HEK293 (cell line): Measurements from ENCODE around the gene STPG3.

ENCODE experiments used
- CTCF ChIA-PET: fragments of 350-600 bp; formaldehyde crosslinking; extraction: SDS; loops from one replicate; lab custom pipeline; 2021; ENCODE audit warnings: antibody characterized with exemption; lab: Yijun Ruan, JAX
- POLR2A ChIA-PET: fragments of 300-600 bp; formaldehyde crosslinking; extraction: SDS; loops from one replicate; lab custom pipeline; 2020; ENCODE audit warnings: antibody characterized with exemption, inconsistent platforms; lab: Yijun Ruan, JAX
- H3K27ac ChIP-seq: fragments of 200-500 bp; sonication (Bioruptor generic); 2 replicates; pipeline ENCODE4 v1.5.1; 2014; ENCODE audit warnings: low read depth, low read length, control low read depth, inconsistent platforms; ENCODE audit errors: extremely low read depth
- H3K36me3 ChIP-seq, 2 experiments: fragments of 200-500 bp in 1 of 2; sonication (Bioruptor generic) in 1 of 2; 1 replicate in 1 of 2; 2 replicates in 1 of 2; pipeline ENCODE4 v1.5.1; 2014 to 2017; ENCODE audit warnings: inconsistent platforms in 2 of 2, low read length in 2 of 2; ENCODE audit not compliant: control insufficient read depth in 2 of 2, insufficient read depth in 1 of 2
- H3K4me1 ChIP-seq: fragments of 200-500 bp; sonication (Bioruptor generic); 2 replicates; pipeline ENCODE4 v1.5.1; 2014; ENCODE audit warnings: mild to moderate bottlenecking, low read length, inconsistent platforms; ENCODE audit not compliant: control insufficient read depth, insufficient read depth
- H3K4me3 ChIP-seq: 2 replicates; pipeline ENCODE4 v1.5.1; 2011; ENCODE audit warnings: low read depth, mild to moderate bottlenecking, control low read depth, low read length, moderate library complexity
- H3K9me3 ChIP-seq: fragments of 200-500 bp; sonication (Bioruptor generic); 2 replicates; pipeline ENCODE4 v1.5.1; 2014; ENCODE audit warnings: low read depth, low read length, inconsistent platforms; ENCODE audit not compliant: control insufficient read depth, insufficient read depth
- FEZF1 ChIP-seq: fragments of 450-650 bp; formaldehyde crosslinking; IDR thresholded peaks from 2 replicates; pipeline ENCODE4 v1.5.1; 2016; ENCODE audit warnings: missing biosample characterization, missing genetic modification characterization
- HOXA7 ChIP-seq: sonication (generic); formaldehyde crosslinking; IDR thresholded peaks from 2 replicates; pipeline ENCODE4 v1.8.1; 2022; ENCODE audit warnings: missing genetic modification reagents, borderline replicate concordance
- HOXD13 ChIP-seq: sonication (generic); formaldehyde crosslinking; IDR thresholded peaks from 2 replicates; pipeline ENCODE4 v1.8.0; 2022; ENCODE audit warnings: missing genetic modification reagents, borderline replicate concordance
- KLF16 ChIP-seq: fragments of 450-650 bp; formaldehyde crosslinking; IDR thresholded peaks from 2 replicates; pipeline ENCODE4 v1.5.1; 2017; ENCODE audit warnings: missing biosample characterization, missing genetic modification characterization
- PBX3 ChIP-seq: sonication (generic); formaldehyde crosslinking; IDR thresholded peaks from 2 replicates; pipeline ENCODE4 v1.8.1; 2022; ENCODE audit warnings: mild to moderate bottlenecking, moderate library complexity, missing genetic modification reagents
- PRDM10 ChIP-seq: fragments of 450-650 bp; formaldehyde crosslinking; IDR thresholded peaks from 2 replicates; pipeline ENCODE4 v1.5.1; 2016; ENCODE audit warnings: missing biosample characterization, missing genetic modification characterization
- WT1 ChIP-seq: fragments of 450-650 bp; formaldehyde crosslinking; IDR thresholded peaks from 2 replicates; pipeline ENCODE4 v1.5.1; 2016; ENCODE audit warnings: missing biosample characterization, missing genetic modification characterization
- ZBTB20 ChIP-seq: fragments of 450-650 bp; formaldehyde crosslinking; IDR thresholded peaks from 2 replicates; pipeline ENCODE4 v1.5.1; 2016; ENCODE audit warnings: missing biosample characterization, missing genetic modification characterization
- ZNF138 ChIP-seq: fragments of 450-650 bp; formaldehyde crosslinking; IDR thresholded peaks from 2 replicates; pipeline ENCODE4 v1.5.1; 2016; ENCODE audit warnings: missing biosample characterization, missing genetic modification characterization, borderline replicate concordance
- ZNF24 ChIP-seq: fragments of 450-650 bp; formaldehyde crosslinking; IDR thresholded peaks from 2 replicates; pipeline ENCODE4 v1.5.1; 2016; ENCODE audit warnings: missing biosample characterization, missing genetic modification characterization
- ZNF514 ChIP-seq: fragments of 450-650 bp; formaldehyde crosslinking; IDR thresholded peaks from 2 replicates; pipeline ENCODE4 v1.5.1; 2016; ENCODE audit warnings: missing biosample characterization, missing genetic modification characterization
- ZNF530 ChIP-seq: fragments of 450-650 bp; formaldehyde crosslinking; IDR thresholded peaks from 2 replicates; pipeline ENCODE4 v1.5.1; 2016; ENCODE audit warnings: low read depth, missing biosample characterization, missing genetic modification characterization
- ZNF544 ChIP-seq: fragments of 450-650 bp; formaldehyde crosslinking; IDR thresholded peaks from 2 replicates; pipeline ENCODE4 v1.5.0; 2017; ENCODE audit warnings: missing biosample characterization, missing genetic modification characterization
- ZNF548 ChIP-seq: fragments of 450-650 bp; formaldehyde crosslinking; IDR thresholded peaks from 2 replicates; pipeline ENCODE4 v1.5.1; 2016; ENCODE audit warnings: missing biosample characterization, missing genetic modification characterization
- ZNF610 ChIP-seq: fragments of 450-650 bp; formaldehyde crosslinking; IDR thresholded peaks from 2 replicates; pipeline ENCODE4 v1.5.1; 2016; ENCODE audit warnings: missing biosample characterization, missing genetic modification characterization, borderline replicate concordance
- ZNF639 ChIP-seq: fragments of 450-650 bp; formaldehyde crosslinking; IDR thresholded peaks from 2 replicates; pipeline ENCODE4 v1.5.1; 2016; ENCODE audit warnings: missing biosample characterization, missing genetic modification characterization
- ZNF692 ChIP-seq: fragments of 450-650 bp; formaldehyde crosslinking; IDR thresholded peaks from 2 replicates; pipeline ENCODE4 v1.5.1; 2016; ENCODE audit warnings: missing biosample characterization, missing genetic modification characterization
- ZNF707 ChIP-seq: fragments of 450-650 bp; formaldehyde crosslinking; IDR thresholded peaks from 2 replicates; pipeline ENCODE4 v1.5.1; 2016; ENCODE audit warnings: missing biosample characterization, missing genetic modification characterization
- ZSCAN4 ChIP-seq: fragments of 450-650 bp; formaldehyde crosslinking; IDR thresholded peaks from 2 replicates; pipeline ENCODE4 v1.5.1; 2017; ENCODE audit warnings: missing biosample characterization, missing genetic modification characterization
- TF ChIP-seq, protein P1 (sequence below): fragments of 450-650 bp; formaldehyde crosslinking; IDR thresholded peaks from 2 replicates; pipeline ENCODE4 v1.5.1; 2016; ENCODE audit warnings: missing biosample characterization, missing genetic modification characterization
- TF ChIP-seq, protein P2 (sequence below): fragments of 450-650 bp; formaldehyde crosslinking; IDR thresholded peaks from 2 replicates; pipeline ENCODE4 v1.5.1; 2016; ENCODE audit warnings: missing biosample characterization, missing genetic modification characterization

The STPG3 gene

DNA sequence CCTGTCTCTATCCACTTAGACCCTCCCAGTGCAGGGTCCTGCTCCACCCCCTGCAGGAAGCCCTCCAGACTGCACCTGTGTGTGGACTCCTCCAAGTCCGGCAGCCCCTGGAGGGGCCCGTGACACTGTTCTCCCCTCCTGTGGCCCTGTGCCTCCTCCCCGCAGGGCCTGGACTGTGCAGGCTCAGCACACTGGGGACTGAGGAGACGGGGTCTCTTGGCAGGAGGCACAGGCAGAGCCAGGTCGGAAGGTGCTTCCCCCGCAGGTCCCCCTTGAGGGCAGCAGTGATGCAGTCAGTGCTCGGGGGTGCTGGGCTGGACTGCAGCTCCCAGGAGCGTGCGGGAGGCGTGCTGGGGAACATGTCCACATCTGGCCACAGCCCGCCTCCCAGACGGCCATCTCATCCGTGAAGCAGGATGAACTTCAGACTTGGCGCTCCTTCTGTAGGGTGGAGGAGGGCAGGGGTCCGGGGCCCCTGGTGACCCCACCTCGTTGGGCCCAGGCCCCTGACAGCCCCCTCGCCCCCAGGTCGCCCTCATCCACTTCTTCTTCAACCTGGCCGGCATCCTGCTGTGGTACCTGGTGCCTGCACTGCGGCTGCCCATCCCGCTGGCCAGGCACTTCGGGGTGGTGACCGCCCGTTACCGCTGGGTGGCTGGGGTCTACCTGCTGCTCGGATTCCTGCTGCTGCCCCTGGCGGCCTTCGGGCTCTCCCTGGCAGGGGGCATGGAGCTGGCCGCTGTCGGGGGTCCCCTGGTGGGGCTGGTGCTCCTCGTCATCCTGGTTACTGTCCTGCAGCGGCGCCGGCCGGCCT lies 15.5 kb upstream of the STPG3 start (continued):
- TF ChIP-seq PRDM10 (0 out of 2 replicates have a peak, but pooled peaks have one; percentile 11), ZNF639 (tag by site-specific recombination) (no peak), HOXA7 (CRISPR knock-in tag) (no peak), ZNF138 (tag by site-specific recombination) (no peak), ZNF530 (tag by site-specific recombination) (no peak)
- TF ChIP-seq, protein P1, sequence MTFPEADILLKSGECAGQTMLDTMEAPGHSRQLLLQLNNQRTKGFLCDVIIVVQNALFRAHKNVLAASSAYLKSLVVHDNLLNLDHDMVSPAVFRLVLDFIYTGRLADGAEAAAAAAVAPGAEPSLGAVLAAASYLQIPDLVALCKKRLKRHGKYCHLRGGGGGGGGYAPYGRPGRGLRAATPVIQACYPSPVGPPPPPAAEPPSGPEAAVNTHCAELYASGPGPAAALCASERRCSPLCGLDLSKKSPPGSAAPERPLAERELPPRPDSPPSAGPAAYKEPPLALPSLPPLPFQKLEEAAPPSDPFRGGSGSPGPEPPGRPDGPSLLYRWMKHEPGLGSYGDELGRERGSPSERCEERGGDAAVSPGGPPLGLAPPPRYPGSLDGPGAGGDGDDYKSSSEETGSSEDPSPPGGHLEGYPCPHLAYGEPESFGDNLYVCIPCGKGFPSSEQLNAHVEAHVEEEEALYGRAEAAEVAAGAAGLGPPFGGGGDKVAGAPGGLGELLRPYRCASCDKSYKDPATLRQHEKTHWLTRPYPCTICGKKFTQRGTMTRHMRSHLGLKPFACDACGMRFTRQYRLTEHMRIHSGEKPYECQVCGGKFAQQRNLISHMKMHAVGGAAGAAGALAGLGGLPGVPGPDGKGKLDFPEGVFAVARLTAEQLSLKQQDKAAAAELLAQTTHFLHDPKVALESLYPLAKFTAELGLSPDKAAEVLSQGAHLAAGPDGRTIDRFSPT (tag by site-specific recombination) = 0 out of 2 replicates have a peak, but pooled peaks have one; percentile 36

DNA sequence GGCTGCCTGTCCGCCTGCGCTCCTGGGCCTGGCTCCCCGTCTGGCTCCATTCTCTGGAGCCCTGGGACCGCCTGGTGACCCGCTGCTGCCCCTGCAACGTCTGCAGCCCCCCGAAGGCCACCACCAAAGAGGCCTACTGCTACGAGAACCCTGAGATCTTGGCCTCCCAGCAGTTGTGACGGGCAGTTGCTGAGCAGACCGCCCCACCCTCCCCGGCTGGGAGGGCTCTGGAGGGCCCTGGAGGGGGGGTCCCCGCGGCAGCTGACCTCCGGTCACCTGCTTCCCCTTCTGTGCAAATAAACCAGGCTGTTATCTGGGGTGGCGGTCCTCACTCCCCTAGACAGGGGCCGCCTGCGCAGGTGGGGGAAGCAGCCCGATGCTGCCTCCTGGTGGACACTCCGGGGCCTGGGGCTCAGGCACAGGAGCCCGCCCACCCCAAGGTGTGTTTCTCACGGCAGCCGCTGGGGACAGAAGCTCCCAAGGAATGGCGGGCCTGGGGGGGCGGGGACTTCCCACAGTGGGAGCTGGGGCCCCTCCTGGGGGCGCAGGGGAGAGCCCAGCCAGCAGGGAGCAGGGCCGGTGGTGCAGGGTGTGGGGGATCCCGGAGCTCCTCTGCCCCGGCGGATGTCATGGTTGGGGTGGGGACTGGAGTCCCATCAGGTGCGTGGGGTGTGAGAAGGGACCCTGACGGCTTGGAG lies 14.7 kb upstream of the STPG3 start:
- Histone ChIP-seq H3K4me3 (peak overlapping the region; percentile 13), H3K36me3 (peaks cover 0 to 7% of the 10 kb centered on the region in 2 experiments; a peak in 1 of 3 replicates), H3K4me1 (peaks cover 3% of the 10 kb centered on the region; the same call in 1 of the 2 replicates), H3K27ac (no peak overlapping the region), H3K9me3 (no peaks in the 10 kb centered on the region)
- ChIA-PET POLR2A (interaction anchor here (0.5 to 11.5 kb wide), 22 partner anchors 9 to 190 kb away, joined by 3 to 336 read pairs (median 4); partner anchors contain the start of genes ANAPC2, CYSRT1, EXD3 and MAN1B1), CTCF (interaction anchor here (0.6 to 3.4 kb wide), 85 partner anchors 7 to 500 kb away, joined by 3 to 45 read pairs (median 5); partner anchors contain the start of genes ANAPC2, CYSRT1, DPH7 and LCN8)
- TF ChIP-seq ZNF548 (tag by site-specific recombination) (no peak), FEZF1 (tag by site-specific recombination) (no peak), ZNF692 (peak; percentile 67; the same call in 1 of the 2 replicates), ZNF610 (tag by site-specific recombination) (no peak), HOXA7 (CRISPR knock-in tag) (no peak), WT1 (tag by site-specific recombination) (peak; percentile 20; the same call in 1 of the 2 replicates), HOXD13 (CRISPR knock-in tag) (no peak), ZNF544 (no peak), ZNF24 (tag by site-specific recombination) (no peak), KLF16 (tag by site-specific recombination) (peak; percentile 97), ZBTB20 (tag by site-specific recombination) (peak; percentile 35; the same call in 1 of the 2 replicates), ZSCAN4 (tag by site-specific recombination) (no peak), ZNF707 (tag by site-specific recombination) (no peak), PBX3 (CRISPR knock-in tag) (no peak), ZNF514 (tag by site-specific recombination) (no peak)
- TF ChIP-seq, protein P2, sequence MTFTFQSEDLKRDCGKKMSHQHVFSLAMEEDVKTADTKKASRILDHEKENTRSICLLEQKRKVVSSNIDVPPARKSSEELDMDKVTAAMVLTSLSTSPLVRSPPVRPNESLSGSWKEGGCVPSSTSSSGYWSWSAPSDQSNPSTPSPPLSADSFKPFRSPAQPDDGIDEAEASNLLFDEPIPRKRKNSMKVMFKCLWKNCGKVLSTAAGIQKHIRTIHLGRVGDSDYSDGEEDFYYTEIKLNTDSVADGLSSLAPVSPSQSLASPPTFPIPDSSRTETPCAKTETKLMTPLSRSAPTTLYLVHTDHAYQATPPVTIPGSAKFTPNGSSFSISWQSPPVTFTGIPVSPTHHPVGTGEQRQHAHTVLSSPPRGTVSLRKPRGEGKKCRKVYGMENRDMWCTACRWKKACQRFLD = no peak
